DMS114 treated with DMSO at 0.1 percent for 48 hours (cell line): ENCODE results near the gene IMMP2L.
"Not testable (repeated sequence)": the region's sequence is repeated elsewhere in the genome, so short reads cannot be mapped to it uniquely, and the experiment has no call there.

Source experiments
- DNase-seq: peaks from one replicate; lab custom pipeline; 2025; ENCODE audit not compliant: unreplicated experiment; lab: John Stamatoyannopoulos, UW

IMMP2L gene

DNA sequence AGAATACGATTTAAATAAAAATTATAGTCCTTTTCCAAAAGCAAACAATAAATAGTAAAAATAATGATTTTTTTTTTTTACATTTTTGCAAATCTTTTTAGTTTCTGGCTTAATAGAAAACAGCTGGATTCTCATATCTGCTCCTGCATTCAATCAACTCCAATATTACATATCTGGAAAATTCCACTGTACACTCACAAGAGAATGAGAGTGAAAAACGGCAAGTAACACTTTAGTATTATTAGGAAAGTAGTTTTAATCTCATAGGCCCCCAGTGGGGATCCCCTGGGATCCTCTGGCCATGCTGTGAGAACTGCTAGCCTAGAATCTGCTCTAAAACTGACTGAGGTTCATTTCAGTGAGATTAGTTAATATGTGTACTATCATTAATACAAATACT, 599.9 kb downstream of the IMMP2L start:
- no peak for DNase-seq

DNA sequence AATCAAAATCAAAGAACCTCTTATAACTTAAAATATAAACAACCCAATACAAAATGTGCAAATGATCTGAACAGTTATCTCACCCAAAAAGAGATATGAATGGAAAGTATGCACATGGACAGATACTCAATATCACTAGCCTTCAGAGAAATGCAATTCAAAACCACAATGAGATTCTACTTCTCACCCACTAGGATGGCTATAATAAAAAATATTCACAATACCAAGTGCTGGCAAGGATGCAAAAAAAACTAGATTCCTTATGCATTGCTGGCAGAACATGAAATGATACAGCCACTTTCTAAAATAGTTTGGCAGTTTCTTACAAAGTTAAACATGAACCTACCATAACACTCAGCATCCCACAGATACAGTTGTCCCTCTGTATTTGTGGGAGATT, 601.5 kb downstream of the IMMP2L start:
- DNase-seq: no peak

DNA sequence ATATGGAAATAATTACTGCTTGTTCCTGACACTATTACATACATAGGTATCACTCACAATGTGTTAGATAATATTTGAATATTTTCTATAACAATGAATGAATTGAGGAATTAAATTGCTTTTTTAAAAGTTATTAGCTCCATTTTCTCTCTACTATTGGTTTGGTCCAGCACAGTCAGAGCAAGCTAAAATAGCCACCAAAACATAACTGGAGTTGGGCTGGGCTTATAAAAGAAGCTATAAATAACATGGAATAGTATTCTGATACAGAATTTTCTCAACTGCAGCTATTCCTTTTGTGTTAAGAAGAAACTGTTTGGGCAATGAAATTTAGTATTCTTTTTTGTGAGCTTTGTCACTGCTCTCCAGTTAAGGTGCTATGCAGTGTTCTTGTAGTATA, 614.0 kb downstream of the IMMP2L start:
- DNase-seq: no peak

DNA sequence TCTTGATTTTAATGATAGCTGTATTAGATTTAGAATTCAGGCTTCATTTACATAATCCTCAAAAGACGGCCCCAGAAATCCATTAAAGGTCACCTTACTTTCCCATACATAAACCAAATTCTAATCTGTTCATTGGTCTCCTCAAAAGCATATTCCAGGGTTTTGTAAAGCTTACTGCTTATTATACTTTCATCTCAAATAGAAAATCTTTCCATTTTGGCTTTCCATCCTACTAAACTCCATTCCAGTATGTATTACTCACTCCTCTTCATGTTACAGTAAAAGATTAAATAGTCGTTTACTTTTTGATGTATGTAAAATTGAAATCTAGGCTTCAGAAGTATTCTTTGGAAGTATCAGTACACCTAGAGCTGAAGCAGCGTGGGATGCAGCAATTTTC, 614.9 kb downstream of the IMMP2L start:
- no peak for DNase-seq

DNA sequence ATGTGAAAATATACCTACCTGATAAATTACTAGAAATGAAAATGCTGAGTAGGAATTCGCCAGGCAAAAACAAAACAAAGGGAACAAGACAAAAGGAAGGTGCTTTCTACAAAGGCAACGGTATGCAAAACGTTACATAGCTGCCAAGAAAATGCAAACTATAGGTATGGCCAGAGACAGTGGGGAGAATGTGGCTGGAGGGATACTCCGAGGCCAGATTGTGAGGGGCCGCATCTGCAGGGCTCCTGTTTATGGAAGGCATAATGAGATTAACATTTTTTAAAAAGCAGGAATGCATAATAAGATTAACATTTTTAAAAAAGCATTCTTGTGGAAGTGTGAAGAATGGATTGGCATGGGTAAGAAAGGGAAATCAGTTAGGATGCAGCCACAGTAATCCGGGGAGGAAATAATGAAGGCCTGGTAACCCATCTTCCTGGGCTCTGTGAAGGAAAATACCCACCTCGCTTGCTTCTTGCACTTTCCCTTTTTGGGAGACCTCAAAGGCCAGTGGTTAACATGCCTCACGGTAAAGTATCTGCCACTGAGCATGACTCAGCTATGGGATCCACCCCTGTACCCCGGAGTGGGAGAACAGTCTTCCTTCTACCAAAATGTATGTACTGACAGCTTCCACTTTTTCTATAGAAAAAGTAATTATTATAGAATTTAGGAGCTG, 617.2 kb downstream of the IMMP2L start:
- DNase-seq: no peak

DNA sequence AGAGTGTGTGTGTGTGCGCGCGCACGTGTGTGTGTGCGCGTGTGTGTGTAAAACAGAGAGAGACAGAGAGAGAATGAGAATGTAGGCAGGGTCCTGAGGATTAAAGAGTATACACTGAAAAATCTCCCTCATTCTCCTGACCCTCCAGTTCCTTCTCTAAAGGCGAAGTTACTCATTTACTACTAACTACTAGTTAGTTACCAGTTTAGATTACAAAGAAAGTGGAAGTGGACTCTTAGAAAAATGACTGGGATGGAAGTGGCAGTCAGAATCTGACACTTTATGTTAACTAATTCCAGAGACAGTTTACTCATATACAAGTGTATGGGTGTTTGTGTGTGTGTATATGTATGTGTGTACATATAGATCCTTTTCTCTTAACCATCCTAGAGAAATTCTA, 617.8 kb downstream of the IMMP2L start:
- no peak for DNase-seq

DNA sequence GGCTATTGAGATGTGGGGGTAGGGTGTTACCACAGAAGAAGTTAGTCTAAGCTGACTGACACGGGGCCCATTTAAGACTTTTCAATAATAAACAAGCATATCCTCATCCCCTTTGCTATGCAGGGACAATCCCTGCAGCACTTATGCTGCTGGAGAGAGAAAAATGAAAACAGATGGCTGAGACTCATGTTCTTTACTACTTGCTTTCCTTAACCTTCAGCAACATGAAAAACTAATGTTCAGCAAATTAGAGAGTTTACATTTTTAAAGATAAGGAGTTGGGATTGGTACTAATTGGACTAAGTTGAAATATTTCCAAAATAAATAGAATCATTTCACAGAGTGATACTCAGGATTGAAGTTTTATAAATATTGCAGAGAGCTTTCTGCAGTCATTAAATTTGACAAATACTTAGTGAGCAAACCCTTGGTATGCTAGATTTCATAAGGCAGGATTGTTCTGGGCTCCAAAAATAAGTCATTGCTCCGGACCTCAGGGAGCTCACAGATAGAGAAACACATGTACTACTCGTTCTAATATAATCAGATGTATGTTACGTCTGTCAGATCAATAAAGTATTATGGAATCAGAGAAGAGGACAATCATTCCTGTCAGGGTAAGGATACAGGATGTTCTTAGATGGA, 618.5 kb downstream of the IMMP2L start:
- no peak for DNase-seq

DNA sequence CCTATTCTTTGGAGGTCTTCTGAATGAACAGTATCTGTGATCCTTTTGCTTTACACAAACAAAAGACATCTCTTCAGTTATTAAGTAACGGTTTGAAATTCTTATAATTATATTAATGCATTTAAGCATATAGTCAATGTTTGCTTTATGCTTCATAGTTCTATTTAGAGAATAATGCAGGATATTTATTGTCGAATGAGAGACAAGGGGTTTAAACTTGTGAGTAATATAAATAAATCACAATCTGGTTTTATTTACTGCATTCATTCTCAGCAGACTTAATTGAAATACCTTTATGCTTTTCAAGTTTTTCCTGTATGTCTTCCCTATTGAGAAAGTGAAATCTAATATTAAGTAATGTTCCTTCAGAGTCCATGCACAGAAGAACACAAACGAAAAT, 620.9 kb downstream of the IMMP2L start:
- DNase-seq: no peak

DNA sequence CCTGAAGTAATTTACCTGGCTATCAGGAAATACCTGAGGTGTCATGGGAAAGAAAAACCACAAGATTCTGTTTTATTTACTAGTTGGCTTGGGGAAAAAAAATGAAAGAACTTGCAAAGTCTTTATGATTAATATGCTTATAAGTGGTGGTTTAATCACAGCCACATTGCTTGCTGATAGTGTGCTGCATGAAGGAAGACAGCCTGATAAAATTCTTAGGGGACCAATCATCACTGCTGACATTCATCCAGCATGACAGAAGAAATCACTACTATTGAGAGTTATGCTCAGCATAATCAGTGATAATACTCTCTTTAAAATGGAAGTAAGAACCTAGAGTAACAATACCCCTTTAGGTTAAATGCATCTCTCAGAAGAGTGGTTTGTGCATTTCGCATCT, 621.5 kb downstream of the IMMP2L start:
- DNase-seq: no peak

DNA sequence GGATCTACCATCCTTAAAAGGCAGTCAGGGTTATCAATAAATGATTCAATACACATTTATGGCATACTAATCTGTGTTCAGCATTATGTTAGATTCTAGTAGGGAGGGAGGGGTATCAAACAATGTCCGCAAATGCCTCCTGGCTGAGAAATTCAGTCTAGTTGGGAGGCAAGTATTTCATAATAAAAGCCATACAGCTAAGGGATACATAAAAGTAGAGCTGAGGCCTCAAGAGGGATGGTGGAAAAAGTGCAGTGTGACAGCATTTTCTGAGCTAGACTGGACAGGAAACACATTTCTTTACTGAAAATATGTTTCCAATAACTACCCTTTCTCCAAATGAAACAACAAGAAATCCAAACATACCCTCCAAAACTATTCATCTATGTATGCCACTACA, 624.1 kb downstream of the IMMP2L start:
- no peak for DNase-seq

DNA sequence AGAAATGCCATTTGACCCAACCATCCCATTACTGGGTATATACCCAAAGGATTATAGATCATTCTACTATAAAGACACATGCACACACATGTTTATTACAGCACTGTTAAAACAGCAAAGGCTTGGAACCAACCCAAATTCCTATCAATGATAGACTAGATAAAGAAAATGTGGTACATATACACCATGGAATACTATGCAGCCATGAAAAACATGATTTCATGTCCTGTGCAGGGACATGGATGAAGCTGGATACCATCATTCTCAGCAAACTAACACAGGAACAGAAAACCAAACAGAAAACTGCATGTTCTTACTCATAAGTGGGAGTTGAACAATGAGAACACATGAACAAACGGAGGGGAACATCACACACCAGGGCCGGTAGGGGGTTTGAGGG, 625.6 kb downstream of the IMMP2L start:
- DNase-seq: not testable (repeated sequence)

DNA sequence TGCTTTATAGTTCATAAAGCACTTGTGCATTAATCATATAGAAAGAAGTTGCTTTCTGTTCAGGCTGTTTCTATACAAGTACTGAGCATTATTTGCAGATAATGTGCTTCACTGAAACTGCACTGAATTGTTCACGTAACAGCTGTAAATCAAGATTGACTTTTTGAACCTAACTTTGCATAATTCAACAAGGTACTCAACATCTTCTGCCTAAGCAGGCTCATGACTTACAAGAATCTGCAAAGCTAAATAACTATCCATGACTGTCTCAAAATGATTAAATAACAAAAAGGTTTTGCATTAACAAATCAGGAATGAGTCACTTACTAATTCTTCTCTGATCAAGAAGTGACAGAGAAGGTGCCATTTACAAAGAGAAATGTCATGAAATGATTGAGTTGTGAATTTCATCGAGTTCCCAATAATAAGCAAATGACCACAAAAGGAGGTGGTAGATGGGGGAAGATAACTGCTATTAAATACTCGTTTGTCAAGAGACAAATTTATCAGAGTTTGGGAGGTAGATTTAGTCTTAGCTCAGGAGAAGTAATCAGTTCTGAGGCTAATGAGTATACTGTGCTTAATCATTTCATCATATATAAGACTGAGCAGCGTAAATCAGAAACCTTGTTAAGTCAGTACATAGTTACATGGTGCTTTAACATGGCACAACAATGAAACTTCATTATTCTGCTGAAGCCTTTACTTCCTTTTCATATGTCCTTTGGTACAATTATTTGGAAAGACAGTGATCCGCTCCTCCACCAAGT, 632.6 kb downstream of the IMMP2L start:
- DNase-seq: no peak

DNA sequence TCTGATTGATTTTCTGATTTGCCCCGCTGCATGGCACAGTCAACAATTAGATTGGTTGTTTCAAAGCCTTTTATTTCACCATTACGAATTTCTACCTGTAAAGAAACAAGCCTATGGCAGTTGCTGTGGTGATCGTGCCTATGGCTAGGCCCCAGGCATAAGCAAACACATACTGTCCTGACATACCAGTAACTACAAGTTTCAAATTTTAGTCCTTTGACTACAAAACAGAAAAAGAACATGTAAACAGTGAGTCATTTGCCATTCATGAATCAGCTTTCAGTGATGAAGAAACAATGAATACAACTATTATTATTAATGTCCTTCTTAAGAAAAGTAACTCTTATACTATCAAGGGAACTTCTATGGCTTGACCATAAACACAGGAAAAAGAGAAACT, 639.4 kb downstream of the IMMP2L start:
- no peak for DNase-seq

DNA sequence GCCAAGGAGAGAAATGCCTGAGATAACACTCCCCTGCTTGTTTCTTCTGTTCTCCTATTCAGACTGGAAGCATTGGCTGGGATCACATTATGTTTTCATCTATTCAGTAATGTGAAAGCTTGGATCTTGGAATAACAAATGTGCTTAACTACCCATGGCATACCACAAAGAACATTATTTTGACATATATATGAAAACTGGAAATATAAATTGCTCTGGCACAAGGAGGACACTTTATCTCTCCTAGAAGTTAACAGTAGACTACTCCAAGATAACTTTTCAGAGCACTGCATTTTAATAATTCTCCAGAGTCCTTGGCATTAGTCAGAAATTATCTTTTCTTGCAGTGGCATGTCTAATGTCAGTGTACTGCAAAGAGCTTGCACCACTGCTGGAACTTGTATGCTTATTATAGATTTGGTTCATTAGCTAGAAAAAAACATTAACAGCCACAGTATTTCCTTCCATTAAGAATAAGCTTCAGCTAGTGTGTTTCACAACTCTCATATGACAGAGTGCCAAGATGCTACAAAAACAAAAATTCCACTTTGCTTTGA, 640.6 kb downstream of the IMMP2L start:
- DNase-seq: no peak

DNA sequence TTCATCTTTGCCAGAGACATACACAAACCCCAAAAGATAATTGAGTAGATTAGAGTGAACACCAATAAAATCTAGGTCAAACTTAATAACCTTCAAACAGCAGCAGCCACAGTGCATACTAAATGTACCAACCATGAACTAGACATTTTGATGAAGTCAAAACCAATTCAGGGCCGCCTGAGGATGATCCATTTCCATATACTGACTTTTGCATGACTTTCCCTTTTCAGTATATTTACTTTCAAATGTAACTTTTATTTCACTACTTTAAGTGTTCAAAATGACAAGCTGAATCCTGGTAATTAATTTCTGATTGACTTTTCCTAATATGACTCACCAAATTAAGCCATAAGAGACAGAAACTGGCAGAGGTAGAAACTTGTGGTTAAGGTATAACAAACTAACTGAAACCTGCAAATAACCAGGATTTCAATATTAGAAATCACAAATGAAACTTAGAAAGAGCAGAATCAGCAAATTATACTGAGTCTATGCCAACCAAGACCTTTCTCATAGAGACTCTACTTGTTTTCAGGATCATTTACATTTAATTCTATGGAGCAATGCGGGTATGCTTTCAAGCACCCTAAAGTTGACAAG, 643.2 kb downstream of the IMMP2L start:
- DNase-seq: no peak

DNA sequence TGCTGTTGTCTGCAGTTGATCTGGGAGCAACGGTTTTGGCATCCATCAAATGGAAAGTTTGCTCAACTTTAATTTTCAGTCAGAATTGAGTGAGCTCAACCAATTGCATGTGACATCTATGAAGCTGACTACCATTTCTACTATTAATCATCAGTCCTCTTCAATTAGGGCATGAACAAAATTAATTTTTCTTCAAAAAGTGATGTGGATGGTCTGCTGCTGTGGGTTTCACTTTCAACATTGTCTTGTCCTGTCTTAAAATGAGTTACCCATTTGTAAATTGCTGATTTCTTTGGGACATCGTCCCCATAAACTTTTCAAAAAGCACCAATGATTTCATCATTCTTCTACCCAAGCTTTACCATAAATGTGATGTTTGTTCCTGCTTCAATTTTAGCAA, 648.0 kb downstream of the IMMP2L start:
- no peak for DNase-seq

DNA sequence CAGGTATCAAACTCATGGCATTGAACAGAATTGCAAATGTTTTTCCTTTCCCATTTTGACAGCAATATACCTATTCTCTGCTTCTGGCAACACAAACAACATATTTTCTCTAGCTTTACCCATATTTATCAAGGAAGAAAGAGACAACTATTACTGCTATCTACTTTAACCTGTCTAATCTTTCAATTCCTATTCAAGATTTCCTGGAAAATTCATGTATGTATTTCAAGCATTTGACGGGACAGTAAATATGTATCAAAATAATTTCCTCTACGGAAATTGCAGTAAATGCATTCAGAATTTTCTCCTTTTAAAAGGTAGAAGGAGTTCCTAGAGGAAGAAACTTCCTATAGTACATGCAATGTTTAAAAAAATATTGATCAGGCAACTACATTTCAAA, 650.7 kb downstream of the IMMP2L start:
- no peak for DNase-seq

DNA sequence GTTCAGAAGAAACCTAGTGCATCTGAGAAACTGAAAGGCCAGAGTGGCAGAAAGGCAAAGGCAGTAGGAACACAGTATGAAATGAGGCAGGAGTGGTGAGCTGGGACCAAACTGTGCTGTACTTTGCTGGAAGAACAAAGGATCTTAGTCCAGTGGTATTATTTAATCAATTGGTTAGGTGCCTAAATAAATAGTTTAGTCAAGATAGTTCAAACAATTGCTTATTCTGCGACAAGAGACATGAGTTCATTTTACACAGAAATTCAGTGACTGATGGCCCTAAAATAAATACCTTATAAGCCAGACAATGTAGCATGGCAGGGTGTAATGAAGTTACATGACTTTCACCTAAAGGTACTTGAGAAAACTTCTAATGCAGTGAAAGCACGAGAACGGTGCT, 653.2 kb downstream of the IMMP2L start:
- no peak for DNase-seq

DNA sequence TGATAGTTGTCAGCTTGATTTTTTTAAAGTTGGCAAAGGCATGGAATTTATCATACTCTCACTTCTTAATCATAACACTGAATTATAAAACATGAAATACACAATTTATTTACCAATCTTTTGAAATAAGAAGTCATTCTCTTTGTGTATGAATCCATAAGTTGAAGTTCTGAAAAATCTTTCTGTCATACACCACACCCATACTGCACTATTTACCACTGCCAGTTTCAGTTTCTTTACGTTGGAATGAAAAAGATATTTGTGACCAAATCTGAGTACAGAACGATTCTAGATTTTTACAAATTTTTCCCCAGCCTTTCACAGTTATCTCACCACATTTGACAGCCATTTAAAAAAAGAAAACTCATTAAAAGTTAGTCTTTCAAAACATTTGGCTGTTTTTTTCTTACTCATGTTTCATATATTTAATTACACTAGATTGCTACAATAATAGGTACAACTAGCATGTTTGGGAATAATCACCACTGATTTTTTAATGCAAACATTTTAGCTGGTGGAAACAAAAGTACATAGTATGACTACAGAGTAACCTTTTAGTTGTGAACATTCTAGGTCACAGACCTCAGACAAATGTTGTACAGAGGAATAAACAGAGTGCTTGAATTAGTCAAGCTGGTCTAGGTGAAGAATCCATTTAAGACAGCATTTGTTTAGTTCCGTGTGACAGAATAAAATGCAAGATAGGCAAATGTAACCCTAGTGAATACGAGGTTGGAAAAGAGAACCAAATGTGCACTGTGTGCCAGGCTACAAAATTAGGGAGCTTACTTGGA, 656.3 kb downstream of the IMMP2L start:
- no peak for DNase-seq

DNA sequence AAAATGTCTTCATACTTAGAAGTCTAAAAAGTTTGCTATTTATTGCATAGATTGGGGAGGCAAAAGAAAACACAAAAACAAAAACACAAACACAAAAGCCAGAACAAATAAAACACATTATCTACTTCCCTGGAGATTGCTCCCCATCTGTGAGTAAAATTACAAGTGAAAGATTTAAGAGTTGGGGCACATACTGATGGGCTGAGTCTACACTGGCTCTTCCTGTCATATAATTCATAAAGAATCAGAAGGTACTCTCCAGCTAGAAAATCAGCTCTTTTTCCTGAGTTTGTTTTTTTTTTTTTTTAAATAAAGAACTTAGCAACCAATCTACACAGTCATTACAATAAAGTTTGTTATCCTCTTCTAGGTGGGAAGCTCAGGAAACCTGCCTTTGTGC, 663.8 kb downstream of the IMMP2L start:
- DNase-seq: no peak

DNA sequence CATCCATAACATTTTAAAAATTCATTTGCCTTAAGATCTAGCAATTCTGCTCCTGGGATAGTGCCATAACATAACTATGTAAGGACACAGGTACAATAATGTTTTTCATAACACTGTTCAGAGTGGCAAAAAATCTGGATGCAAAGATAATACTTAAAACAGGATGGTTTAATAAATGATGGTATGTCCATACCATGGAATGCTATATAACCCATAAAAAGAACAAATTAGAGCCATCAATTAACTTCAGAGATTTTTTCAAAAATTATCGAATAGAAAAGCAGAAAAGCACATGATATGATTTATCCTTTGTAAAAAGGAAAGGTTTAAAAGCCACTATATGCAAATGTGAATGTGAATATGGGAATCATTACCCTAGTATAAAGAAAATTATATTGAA, 664.8 kb downstream of the IMMP2L start:
- no peak for DNase-seq
